Measurements from ENCODE around the gene AIP. TPM values are rescaled to one million over a fixed set of nuclear protein-coding genes. Genes with fewer than 3 reads are reported as not detected.
"Not testable (repeated sequence)": the region's sequence is repeated elsewhere in the genome, so short reads cannot be mapped to it uniquely, and the experiment has no call there.

AIP gene
- total RNA-seq, 1 donor from 2014 or later, result 82.7 TPM

DNA sequence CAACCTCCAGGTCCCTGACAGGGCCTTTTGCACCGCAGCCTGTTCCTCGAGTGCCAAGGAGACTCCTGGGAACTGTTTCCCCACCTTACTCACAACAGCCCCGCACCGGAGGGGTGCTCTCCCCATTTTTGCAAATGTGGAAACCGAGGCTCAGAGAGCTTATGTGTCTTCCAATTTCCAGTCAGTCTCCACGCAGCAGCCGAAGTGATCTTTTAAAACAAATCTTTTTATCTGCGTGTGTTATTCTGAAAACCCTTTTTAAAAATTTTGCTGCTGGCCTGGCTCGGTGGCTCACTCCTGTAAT is 13.4 kb upstream of the AIP start:
- Histone ChIP-seq H3K36me3 (no peaks in the 10 kb centered on the region), H3K9me3 (no peaks in the 10 kb centered on the region), H3K27me3 (no peaks in the 10 kb centered on the region), H3K27ac (peak overlapping the region; percentile 78), H3K4me3 (peak overlapping the region; percentile 67 to 87), H3K4me1 (peaks cover 45% of the 10 kb centered on the region)
- intact Hi-C loops (cut with DNase I), result loop anchor here (5.0 to 10.0 kb wide), 2 partner anchors 47 to 65 kb away; partner anchors contain the start of genes PPP1CA and TBC1D10C
- TF ChIP-seq POLR2A (IDR thresholded peaks at IDR 0.05), result no peak
- TF ChIP-seq, protein P1, sequence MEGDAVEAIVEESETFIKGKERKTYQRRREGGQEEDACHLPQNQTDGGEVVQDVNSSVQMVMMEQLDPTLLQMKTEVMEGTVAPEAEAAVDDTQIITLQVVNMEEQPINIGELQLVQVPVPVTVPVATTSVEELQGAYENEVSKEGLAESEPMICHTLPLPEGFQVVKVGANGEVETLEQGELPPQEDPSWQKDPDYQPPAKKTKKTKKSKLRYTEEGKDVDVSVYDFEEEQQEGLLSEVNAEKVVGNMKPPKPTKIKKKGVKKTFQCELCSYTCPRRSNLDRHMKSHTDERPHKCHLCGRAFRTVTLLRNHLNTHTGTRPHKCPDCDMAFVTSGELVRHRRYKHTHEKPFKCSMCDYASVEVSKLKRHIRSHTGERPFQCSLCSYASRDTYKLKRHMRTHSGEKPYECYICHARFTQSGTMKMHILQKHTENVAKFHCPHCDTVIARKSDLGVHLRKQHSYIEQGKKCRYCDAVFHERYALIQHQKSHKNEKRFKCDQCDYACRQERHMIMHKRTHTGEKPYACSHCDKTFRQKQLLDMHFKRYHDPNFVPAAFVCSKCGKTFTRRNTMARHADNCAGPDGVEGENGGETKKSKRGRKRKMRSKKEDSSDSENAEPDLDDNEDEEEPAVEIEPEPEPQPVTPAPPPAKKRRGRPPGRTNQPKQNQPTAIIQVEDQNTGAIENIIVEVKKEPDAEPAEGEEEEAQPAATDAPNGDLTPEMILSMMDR (IDR thresholded peaks at IDR 0.05), result peak in 1 of 3 experiments; percentile 2
- no peak for TF ChIP-seq POLR2AphosphoS5 (IDR thresholded peaks at IDR 0.05; ENCODE audit: insufficient read depth in 1 of 2, low read depth in 1 of 2)
- no peak for DNase-seq (ENCODE audit: extremely low spot score in 2 of 2)

DNA sequence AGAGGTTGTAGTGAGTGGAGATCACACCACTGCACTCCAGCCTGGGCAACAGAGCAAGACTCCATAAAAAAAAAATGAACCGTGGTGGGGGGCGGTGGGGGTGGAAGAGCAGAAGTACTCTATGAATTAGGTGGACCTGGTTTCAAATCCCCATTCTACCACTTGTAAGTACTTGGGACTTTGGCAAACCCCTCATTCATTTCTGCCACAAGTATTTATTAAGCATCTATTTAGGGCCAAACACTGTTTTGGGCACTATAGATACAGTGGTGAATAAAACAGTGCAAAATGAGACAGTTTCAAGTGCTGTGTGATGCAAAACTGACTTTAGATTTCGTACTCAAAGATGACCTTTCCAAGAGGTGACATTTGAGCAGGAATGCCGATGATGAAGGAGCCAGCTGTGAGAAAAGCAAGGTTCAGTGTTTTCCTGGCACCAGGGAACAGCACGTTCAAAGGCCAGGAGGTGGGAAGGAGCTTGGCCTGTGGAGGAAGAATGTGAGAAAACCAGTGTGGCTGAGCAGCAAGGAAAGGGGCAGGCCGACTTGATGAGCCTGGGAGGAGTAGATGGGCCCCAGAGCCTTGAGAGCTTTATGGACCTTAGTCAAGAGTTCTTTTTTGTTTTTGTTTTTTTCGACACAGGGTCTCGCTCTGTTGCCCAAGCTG is 12.4 kb upstream of the AIP start:
- H3K4me3 ChIP-seq, result no peak overlapping the region
- H3K9me3 ChIP-seq, result no peaks in the 10 kb centered on the region
- intact Hi-C loops (cut with DNase I), result no loop called here
- H3K36me3 ChIP-seq, result no peaks in the 10 kb centered on the region
- no peaks in the 10 kb centered on the region for H3K27me3 ChIP-seq
- TF ChIP-seq POLR2A (IDR thresholded peaks at IDR 0.05) (no peak), POLR2AphosphoS5 (IDR thresholded peaks at IDR 0.05; ENCODE audit: insufficient read depth in 1 of 2, low read depth in 1 of 2) (no peak)
- TF ChIP-seq, protein P1 (IDR thresholded peaks at IDR 0.05), result no peak
- peaks cover 36% of the 10 kb centered on the region for H3K4me1 ChIP-seq
- no peak for DNase-seq (ENCODE audit: extremely low spot score in 2 of 2)
- H3K27ac ChIP-seq, result no peak overlapping the region

DNA sequence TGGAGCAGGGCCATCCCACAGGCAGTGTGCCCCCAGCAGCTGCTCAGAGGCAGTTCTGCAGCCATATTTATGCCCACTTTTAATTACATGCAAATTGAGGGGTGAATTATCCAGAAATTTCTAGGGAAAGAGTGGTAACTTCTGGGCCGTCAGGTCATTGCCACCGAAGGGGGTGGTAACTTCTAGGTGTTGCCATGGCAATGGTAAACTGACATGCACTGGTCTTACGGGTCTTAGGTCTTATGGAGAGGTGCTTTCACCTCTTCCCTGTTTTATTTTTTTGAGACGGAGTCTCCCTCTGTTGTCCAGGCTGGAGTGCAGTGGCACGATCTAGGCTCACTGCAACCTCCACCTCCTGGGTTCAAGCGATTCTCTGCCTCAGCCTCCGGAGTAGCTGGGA is 9.9 kb upstream of the AIP start:
- TF ChIP-seq POLR2A (IDR thresholded peaks at IDR 0.05), result no peak
- TF ChIP-seq, protein P1 (IDR thresholded peaks at IDR 0.05), result no peak
- no peak for TF ChIP-seq POLR2AphosphoS5 (IDR thresholded peaks at IDR 0.05; ENCODE audit: insufficient read depth in 1 of 2, low read depth in 1 of 2)
- Histone ChIP-seq H3K27ac (no peak overlapping the region), H3K4me1 (peaks cover 13% of the 10 kb centered on the region), H3K9me3 (no peaks in the 10 kb centered on the region), H3K36me3 (no peaks in the 10 kb centered on the region), H3K27me3 (no peaks in the 10 kb centered on the region), H3K4me3 (no peak overlapping the region)
- no peak for DNase-seq (ENCODE audit: extremely low spot score in 2 of 2)
- intact Hi-C loops (cut with DNase I), result no loop called here

DNA sequence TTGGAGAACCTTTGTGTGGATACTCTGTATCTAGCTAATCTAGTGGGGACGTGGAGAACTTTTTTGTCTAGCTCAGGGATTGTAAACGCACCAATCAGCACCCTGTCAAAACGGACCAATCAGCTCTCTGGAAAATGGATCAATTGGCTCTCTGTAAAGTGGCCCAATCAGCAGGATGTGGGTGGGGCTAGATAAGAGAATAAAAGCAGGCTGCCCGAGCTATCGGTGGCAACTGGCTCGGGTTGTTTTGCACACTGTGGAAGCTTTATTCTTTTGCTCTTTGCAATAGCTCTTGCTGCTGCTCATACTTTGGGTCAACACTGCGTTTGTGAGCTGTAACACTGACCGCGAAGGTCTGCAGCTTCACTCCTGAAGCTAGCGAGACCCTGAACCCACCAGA is 6.1 kb upstream of the AIP start:
- H3K4me3 ChIP-seq; H3K27ac ChIP-seq; H3K36me3 ChIP-seq; H3K27me3 ChIP-seq; intact Hi-C loops (cut with DNase I); DNase-seq (ENCODE audit: extremely low spot score in 2 of 2); H3K9me3 ChIP-seq; H3K4me1 ChIP-seq: not testable (repeated sequence)

DNA sequence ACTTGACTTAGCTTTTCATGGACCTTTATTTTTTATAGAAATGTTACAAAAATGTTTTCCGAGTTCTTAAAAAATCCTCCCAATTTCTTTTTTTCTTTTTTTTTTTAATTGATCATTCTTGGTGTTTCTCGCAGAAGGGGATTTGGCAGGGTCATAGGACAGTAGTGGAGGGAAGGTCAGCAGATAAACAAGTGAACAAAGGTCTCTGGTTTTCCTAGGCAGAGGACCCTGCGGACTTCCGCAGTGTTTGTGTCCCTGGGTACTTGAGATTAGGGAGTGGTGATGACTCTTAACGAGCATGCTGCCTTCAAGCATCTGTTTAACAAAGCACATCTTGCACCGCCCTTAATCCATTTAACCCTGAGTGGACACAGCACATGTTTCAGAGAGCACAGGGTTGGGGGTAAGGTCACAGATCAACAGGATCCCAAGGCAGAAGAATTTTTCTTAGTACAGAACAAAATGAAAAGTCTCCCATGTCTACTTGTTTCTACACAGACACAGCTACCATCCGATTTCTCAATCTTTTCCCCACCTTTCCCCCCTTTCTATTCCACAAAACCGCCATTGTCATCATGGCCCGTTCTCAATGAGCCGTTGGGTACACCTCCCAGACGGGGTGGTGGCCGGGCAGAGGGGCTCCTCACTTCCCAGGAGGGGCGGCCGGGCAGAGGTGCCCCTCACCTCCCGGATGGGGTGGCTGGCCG is 5.3 kb upstream of the AIP start:
- H3K27me3 ChIP-seq; H3K27ac ChIP-seq; H3K4me1 ChIP-seq; intact Hi-C loops (cut with DNase I); DNase-seq (ENCODE audit: extremely low spot score in 2 of 2); H3K36me3 ChIP-seq; H3K4me3 ChIP-seq; H3K9me3 ChIP-seq: not testable (repeated sequence)

DNA sequence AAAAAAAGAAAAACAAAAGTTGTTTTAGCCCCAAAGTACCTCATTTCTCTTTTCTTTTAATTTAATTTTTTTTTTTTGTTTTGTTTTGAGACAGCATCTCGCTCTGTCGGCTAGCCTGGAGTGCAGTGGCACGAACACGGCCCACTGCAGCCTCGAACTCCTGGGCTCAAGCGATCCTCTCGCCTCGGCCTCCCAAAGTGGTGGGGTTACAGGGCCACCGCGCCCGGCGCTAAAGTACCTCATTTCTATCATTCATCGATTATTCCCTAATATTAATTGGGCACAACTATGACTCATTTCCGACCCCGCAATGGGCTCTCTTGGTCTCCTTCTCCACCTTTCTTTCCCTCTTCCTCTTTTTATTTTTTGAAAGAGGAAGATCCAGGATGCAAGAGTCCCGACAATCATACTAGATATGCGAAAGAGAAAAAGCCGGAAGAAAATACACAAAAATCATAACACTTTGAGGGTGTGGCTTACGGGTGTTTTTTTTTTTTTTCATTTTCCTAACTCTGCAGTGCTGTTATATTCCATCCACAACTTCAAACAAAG is 475 bp upstream of the AIP start:
- peaks cover 33% of the 10 kb centered on the region for H3K4me1 ChIP-seq

More for the DNA sequence above, 475 bp upstream of the AIP start:
- no peak for DNase-seq (ENCODE audit: extremely low spot score in 2 of 2)
- H3K4me3 ChIP-seq, result peak overlapping the region; percentile 55 to 61
- peak overlapping the region; percentile 78 for H3K27ac ChIP-seq
- TF ChIP-seq POLR2AphosphoS5 (IDR thresholded peaks at IDR 0.05; ENCODE audit: insufficient read depth in 1 of 2, low read depth in 1 of 2) (no peak), POLR2A (IDR thresholded peaks at IDR 0.05) (no peak)
- TF ChIP-seq, protein P1 (IDR thresholded peaks at IDR 0.05), result no peak
- H3K36me3 ChIP-seq, result peaks cover 0 to 3% of the 10 kb centered on the region in 2 donors
- H3K27me3 ChIP-seq, result no peaks in the 10 kb centered on the region
- no peaks in the 10 kb centered on the region for H3K9me3 ChIP-seq
- intact Hi-C loops (cut with DNase I), result no loop called here
